Measurements from ENCODE around the gene CDH5. TPM values are rescaled to one million over a fixed set of nuclear protein-coding genes. Genes with fewer than 3 reads are reported as not detected.

The CDH5 gene
- total and polyA plus RNA-seq, 7 donors, result 15.1 to 48.4 (median 22.2) TPM

- Histone ChIP-seq H3K27ac (no peak overlapping the region), H3K4me3 (no peak overlapping the region), H3K4me1 (peaks cover 8% of the 10 kb centered on the region), H3K27me3 (ENCODE audit: insufficient read depth in 3 of 3, low read length in 2 of 3) (peaks cover 0 to 70% (median 19%) of the 10 kb centered on the region in 3 donors), H3K9me3 (no peaks in the 10 kb centered on the region), H3K36me3 (ENCODE audit: insufficient read depth in 1 of 2, low read depth in 1 of 2) (no peaks in the 10 kb centered on the region)
- DNase-seq (no peak), ATAC-seq (no peak)
- WGBS, 3 donors, result 33 to 42% (median 39%) methylated on average over 9 of the region's 9 CpGs
- no peak for TF ChIP-seq CTCF (IDR thresholded peaks at IDR 0.05)
- intact Hi-C loops (cut with DNase I), result no loop called here
Measured at GRCh38 chr16:66429290-66429962, 62.9 kb downstream of the CDH5 start.

GRCh38 chr16:66430214-66430613 is 63.7 kb downstream of the CDH5 start:
- Histone ChIP-seq H3K9me3 (no peaks in the 10 kb centered on the region), H3K4me1 (peaks cover 8% of the 10 kb centered on the region), H3K27ac (no peak overlapping the region), H3K27me3 (ENCODE audit: insufficient read depth in 3 of 3, low read length in 2 of 3) (peaks cover 0 to 66% (median 19%) of the 10 kb centered on the region in 3 donors), H3K36me3 (ENCODE audit: insufficient read depth in 1 of 2, low read depth in 1 of 2) (no peaks in the 10 kb centered on the region), H3K4me3 (no peak overlapping the region)
- 69 to 78% (median 72%) methylated on average over 3 of the region's 3 CpGs for WGBS, 3 donors
- DNase-seq (no peak), ATAC-seq (no peak)
- intact Hi-C loops (cut with DNase I), result no loop called here
- no peak for TF ChIP-seq CTCF (IDR thresholded peaks at IDR 0.05)

- Histone ChIP-seq H3K27me3 (ENCODE audit: insufficient read depth in 3 of 3, low read length in 2 of 3) (peaks cover 0 to 50% (median 10%) of the 10 kb centered on the region in 3 donors), H3K27ac (no peak overlapping the region), H3K4me3 (no peak overlapping the region), H3K9me3 (no peaks in the 10 kb centered on the region), H3K4me1 (peaks cover 8% of the 10 kb centered on the region), H3K36me3 (ENCODE audit: insufficient read depth in 1 of 2, low read depth in 1 of 2) (no peaks in the 10 kb centered on the region)
- intact Hi-C loops (cut with DNase I), result no loop called here
- no peak for ATAC-seq
- 80 to 85% (median 81%) methylated on average over 8 of the region's 8 CpGs for WGBS, 3 donors
- DNase-seq, result no peak
- TF ChIP-seq CTCF (IDR thresholded peaks at IDR 0.05), result no peak
Measured at GRCh38 chr16:66431760-66432159, 65.3 kb downstream of the CDH5 start.

- H3K4me3 ChIP-seq, result no peak overlapping the region
- intact Hi-C loops (cut with DNase I), result no loop called here
- no peak for TF ChIP-seq CTCF (IDR thresholded peaks at IDR 0.05)
- ATAC-seq (no peak), DNase-seq (no peak)
- H3K27me3 ChIP-seq (ENCODE audit: insufficient read depth in 3 of 3, low read length in 2 of 3), result peaks cover 0 to 47% (median 9%) of the 10 kb centered on the region in 3 donors
- H3K9me3 ChIP-seq, result no peaks in the 10 kb centered on the region
- H3K27ac ChIP-seq, result no peak overlapping the region
- 57 to 72% (median 58%) methylated on average over 5 of the region's 5 CpGs for WGBS, 3 donors
- peaks cover 7% of the 10 kb centered on the region for H3K4me1 ChIP-seq
- no peaks in the 10 kb centered on the region for H3K36me3 ChIP-seq (ENCODE audit: insufficient read depth in 1 of 2, low read depth in 1 of 2)
Measured at GRCh38 chr16:66432429-66432828, 65.9 kb downstream of the CDH5 start.
